ENCODE results near the gene RPS15.

GRCh38 chr19:1395194-1396018, 42.8 kb upstream of the RPS15 start:
- TF ChIP-seq ZFP30 (CRISPR knock-in tag; IDR thresholded peaks at IDR 0.05), result no peak
- no peak for TF ChIP-seq ZNF70 (CRISPR knock-in tag; IDR thresholded peaks at IDR 0.05)
- TF ChIP-seq PATZ1 (CRISPR knock-in tag; IDR thresholded peaks at IDR 0.05; ENCODE audit: borderline replicate concordance), result no peak
- TF ChIP-seq ZFP3 (CRISPR knock-in tag; IDR thresholded peaks at IDR 0.05), result no peak
- TF ChIP-seq OSR1 (CRISPR knock-in tag; IDR thresholded peaks at IDR 0.05), result no peak
- TF ChIP-seq CREB5 (CRISPR knock-in tag; IDR thresholded peaks at IDR 0.05; ENCODE audit: low read depth), result no peak
- no peak for TF ChIP-seq GLIS3 (CRISPR knock-in tag; IDR thresholded peaks at IDR 0.05)
- TF ChIP-seq ZC3H10 (CRISPR knock-in tag; IDR thresholded peaks at IDR 0.05), result no peak
